Fibroblast of mammary gland (primary cell): ENCODE data around the gene MCCD1.

Experiments
- DNase-seq: peaks from one replicate; pipeline ENCODE4 v3.0.0-alpha.2; 2010; ENCODE audit warnings: low read depth
- H3K4me3 ChIP-seq: 2 replicates; pipeline ENCODE4 v1.5.1; 2011; ENCODE audit warnings: low read depth, mild to moderate bottlenecking, low read length, moderate library complexity; ENCODE audit not compliant: control insufficient read depth
- CTCF ChIP-seq: conservative IDR thresholded peaks from 2 replicates; pipeline ENCODE4 v1.5.1; 2011; ENCODE audit warnings: low read depth, low read length, inconsistent platforms; ENCODE audit not compliant: control insufficient read depth, insufficient read depth

MCCD1 gene

GRCh38 chr6:31532644-31533454 is 4.1 kb downstream of the MCCD1 start:
- no peak for DNase-seq
- no peak overlapping the region for H3K4me3 ChIP-seq
- no peak for TF ChIP-seq CTCF

GRCh38 chr6:31533455-31533841 is 4.7 kb downstream of the MCCD1 start:
- no peak overlapping the region for H3K4me3 ChIP-seq
- no peak for DNase-seq
- TF ChIP-seq CTCF, result no peak

- DNase-seq, result no peak
- no peak for TF ChIP-seq CTCF
- no peak overlapping the region for H3K4me3 ChIP-seq
These were observed 5.2 kb downstream of the MCCD1 start for GRCh38 chr6:31534011-31534410.

- H3K4me3 ChIP-seq, result no peak overlapping the region
- no peak for DNase-seq
These were observed 5.8 kb downstream of the MCCD1 start for GRCh38 chr6:31534521-31535040.

GRCh38 chr6:31535538-31536324 is 7.0 kb downstream of the MCCD1 start:
- TF ChIP-seq CTCF, result no peak
- H3K4me3 ChIP-seq, result no peak overlapping the region

More at GRCh38 chr6:31534521-31535040, 5.8 kb downstream of the MCCD1 start:
- no peak for TF ChIP-seq CTCF

GRCh38 chr6:31538805-31539400 is 10.1 kb downstream of the MCCD1 start:
- H3K4me3 ChIP-seq, result peak overlapping the region; percentile 100
- no peak for TF ChIP-seq CTCF
- no peak for DNase-seq

More at GRCh38 chr6:31535538-31536324, 7.0 kb downstream of the MCCD1 start:
- DNase-seq, result no peak
